Endothelial cell (in vitro differentiated cells): ENCODE data around the gene TSPAN14. TPM values are rescaled to one million over a fixed set of nuclear protein-coding genes. Genes with fewer than 3 reads are reported as not detected.

Experiments used
- DNase-seq: peaks from one replicate; pipeline ENCODE4 v3.0.0; 2021; ENCODE audit warnings: low spot score
- H3K27ac Mint-ChIP-seq: one replicate; pipeline ENCODE4 v1.8.0; 2021; ENCODE audit warnings: mixed read lengths, inconsistent platforms; ENCODE audit not compliant: unreplicated experiment
- H3K27me3 Mint-ChIP-seq: one replicate; pipeline ENCODE4 v1.8.0; 2021; ENCODE audit warnings: mild to moderate bottlenecking, moderate library complexity, mixed read lengths, inconsistent platforms; ENCODE audit not compliant: unreplicated experiment
- H3K36me3 Mint-ChIP-seq: one replicate; pipeline ENCODE4 v1.8.0; 2021; ENCODE audit warnings: mild to moderate bottlenecking, low read depth, mixed read lengths, inconsistent platforms; ENCODE audit not compliant: unreplicated experiment
- H3K4me1 Mint-ChIP-seq: one replicate; pipeline ENCODE4 v1.8.0; 2021; ENCODE audit warnings: mild to moderate bottlenecking, mixed read lengths, inconsistent platforms; ENCODE audit not compliant: unreplicated experiment
- H3K4me3 Mint-ChIP-seq: one replicate; pipeline ENCODE4 v1.8.0; 2021; ENCODE audit warnings: mild to moderate bottlenecking, mixed read lengths, inconsistent platforms; ENCODE audit not compliant: unreplicated experiment
- H3K9me3 Mint-ChIP-seq: one replicate; pipeline ENCODE4 v1.8.0; 2021; ENCODE audit warnings: mixed read lengths, inconsistent platforms; ENCODE audit not compliant: unreplicated experiment
- total RNA-seq: library from RNA; stranded (reverse); fragmentation: NEBNext Ultra II Directional; extraction: Animal tissue kit (Norgen Biotek cat#: 25700); gene quantifications from one replicate; pipeline ENCODE4 v1.2.1, GENCODE V29; 2021; ENCODE audit not compliant: unreplicated experiment
- TF ChIP-seq, protein P1 (sequence below): fragments of 200-600 bp; sonication (generic); IDR thresholded peaks from one replicate; pipeline ENCODE4 v1.5.0; 2021; ENCODE audit warnings: antibody characterized with exemption; ENCODE audit not compliant: unreplicated experiment

Gene TSPAN14
- total RNA-seq, 1 donor from 2014 or later, result 147 TPM

DNA sequence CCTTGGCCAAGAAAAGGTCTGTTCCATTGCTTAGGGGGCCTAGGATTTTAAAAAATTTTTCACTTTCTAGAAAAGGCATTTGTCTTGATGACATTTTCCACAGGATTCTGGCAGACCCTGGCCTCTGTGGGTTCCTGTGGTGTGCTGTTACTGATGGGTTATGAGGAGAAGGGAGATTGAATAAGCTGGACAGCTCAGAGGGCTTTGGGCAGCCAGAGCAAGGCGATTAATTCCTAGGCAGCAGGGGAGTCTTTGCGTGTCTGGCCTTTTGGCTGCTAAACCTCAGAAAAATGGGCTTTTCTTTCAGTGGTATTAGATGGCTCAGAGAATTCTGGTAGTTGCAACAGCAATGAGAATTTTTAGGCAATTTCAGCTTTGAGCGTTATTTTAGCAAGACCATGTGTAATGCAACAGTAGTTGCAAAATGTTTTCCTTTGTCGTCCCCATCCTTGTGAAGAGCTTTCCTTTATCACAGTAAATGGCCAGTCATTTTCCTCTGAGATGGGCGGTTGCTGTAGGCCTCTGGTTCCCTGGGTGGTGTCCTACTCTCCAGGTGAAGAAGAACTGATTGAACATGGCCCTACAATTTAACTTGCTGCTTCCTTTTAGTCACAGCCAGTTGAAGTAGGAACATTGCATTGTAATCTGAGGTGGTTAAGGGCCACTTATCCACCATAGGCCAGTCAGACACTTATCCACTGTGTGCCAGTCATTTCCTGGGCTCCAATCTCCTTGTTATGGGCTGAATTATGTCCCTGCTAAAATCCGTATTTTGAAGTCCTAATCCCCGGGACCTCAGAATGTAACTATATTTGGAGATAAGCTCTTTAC lies 126.7 kb downstream of the TSPAN14 start:
- no peak overlapping the region for H3K4me3 Mint-ChIP-seq
- H3K36me3 Mint-ChIP-seq, result no peaks in the 10 kb centered on the region
- no peaks in the 10 kb centered on the region for H3K27me3 Mint-ChIP-seq

DNA sequence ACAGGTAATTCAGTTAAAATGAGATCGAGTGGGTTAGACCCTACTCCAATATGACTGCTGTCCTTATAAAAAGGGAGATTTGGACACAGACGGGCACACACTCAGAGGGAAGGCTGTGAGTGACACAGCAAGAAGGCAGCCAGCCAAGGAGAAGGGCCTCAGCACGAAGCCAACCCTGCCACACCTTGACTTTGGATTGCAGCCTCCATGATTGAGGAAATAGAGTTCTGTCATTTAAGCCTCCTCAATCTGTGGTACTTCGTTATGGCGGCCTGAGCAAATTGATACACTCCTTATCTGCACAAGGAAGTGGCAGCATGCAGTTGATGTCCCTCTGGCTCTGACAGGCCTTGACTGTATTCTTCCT lies 127.3 kb downstream of the TSPAN14 start:
- Mint-ChIP-seq H3K4me1 (peaks cover 8% of the 10 kb centered on the region), H3K9me3 (no peaks in the 10 kb centered on the region), H3K36me3 (no peaks in the 10 kb centered on the region), H3K27ac (no peak overlapping the region), H3K4me3 (no peak overlapping the region), H3K27me3 (no peaks in the 10 kb centered on the region)
- no peak for DNase-seq
- TF ChIP-seq, protein P1, sequence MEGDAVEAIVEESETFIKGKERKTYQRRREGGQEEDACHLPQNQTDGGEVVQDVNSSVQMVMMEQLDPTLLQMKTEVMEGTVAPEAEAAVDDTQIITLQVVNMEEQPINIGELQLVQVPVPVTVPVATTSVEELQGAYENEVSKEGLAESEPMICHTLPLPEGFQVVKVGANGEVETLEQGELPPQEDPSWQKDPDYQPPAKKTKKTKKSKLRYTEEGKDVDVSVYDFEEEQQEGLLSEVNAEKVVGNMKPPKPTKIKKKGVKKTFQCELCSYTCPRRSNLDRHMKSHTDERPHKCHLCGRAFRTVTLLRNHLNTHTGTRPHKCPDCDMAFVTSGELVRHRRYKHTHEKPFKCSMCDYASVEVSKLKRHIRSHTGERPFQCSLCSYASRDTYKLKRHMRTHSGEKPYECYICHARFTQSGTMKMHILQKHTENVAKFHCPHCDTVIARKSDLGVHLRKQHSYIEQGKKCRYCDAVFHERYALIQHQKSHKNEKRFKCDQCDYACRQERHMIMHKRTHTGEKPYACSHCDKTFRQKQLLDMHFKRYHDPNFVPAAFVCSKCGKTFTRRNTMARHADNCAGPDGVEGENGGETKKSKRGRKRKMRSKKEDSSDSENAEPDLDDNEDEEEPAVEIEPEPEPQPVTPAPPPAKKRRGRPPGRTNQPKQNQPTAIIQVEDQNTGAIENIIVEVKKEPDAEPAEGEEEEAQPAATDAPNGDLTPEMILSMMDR, result no peak

More for the DNA sequence above, 126.7 kb downstream of the TSPAN14 start:
- DNase-seq, result no peak
- TF ChIP-seq, protein P1, result no peak
- no peaks in the 10 kb centered on the region for H3K9me3 Mint-ChIP-seq
- H3K4me1 Mint-ChIP-seq, result peaks cover 8% of the 10 kb centered on the region
- H3K27ac Mint-ChIP-seq, result no peak overlapping the region

DNA sequence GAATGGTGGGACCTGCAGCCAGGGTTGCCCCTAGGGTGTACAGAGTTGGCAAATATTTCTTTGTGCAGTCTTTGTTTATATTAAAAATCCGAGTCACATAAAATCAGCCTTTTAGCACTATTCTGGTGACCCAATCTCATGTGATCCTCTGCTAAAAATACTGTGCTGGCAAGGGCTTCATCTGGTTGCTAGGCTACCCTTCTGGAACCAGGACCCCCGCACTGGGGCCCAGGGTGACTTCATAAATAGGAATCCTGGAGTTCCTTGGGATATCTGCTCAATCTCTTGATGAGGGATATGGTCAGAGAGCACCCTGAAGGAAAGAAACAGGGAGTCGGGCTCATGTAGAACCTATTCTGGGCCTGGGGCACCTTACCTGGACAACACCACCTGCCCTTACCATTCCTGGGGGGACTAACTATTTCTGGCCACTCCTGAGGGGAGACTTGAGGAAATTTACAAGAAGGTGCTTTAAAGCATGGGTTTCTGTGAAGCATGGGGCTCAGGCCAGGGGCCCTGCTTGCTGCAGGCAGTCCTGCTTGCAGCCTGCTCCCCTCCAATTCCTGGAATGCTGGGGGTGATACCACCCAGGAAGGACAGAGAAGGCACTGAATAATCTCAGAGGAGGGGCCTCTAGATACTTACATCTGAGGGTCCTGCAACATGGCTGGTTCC lies 128.3 kb downstream of the TSPAN14 start:
- H3K4me1 Mint-ChIP-seq, result peaks cover 8% of the 10 kb centered on the region
- no peak overlapping the region for H3K27ac Mint-ChIP-seq
- H3K36me3 Mint-ChIP-seq, result peaks cover under 1% of the 10 kb centered on the region
- no peaks in the 10 kb centered on the region for H3K27me3 Mint-ChIP-seq
- TF ChIP-seq, protein P1, result no peak
- peaks cover 3% of the 10 kb centered on the region for H3K9me3 Mint-ChIP-seq
- no peak overlapping the region for H3K4me3 Mint-ChIP-seq
- DNase-seq, result no peak

Other genes with a start within 250 kb of the TSPAN14 start
- gene ANXA11, start 248.8 kb upstream of the TSPAN14 start, total RNA-seq, result 133 TPM
- gene MAT1A, start 164.7 kb upstream of the TSPAN14 start, total RNA-seq, result 0.64 TPM
- gene DYDC1, start 97.6 kb upstream of the TSPAN14 start, total RNA-seq, result not detected
- not detected for gene DYDC2, start 97.5 kb upstream of the TSPAN14 start, total RNA-seq
- gene PRXL2A, start 45.8 kb upstream of the TSPAN14 start, total RNA-seq, result 147 TPM
- gene SH2D4B, start 83.6 kb downstream of the TSPAN14 start, total RNA-seq, result 0.23 TPM